B cell (primary cell): ENCODE results near the gene PRLHR. TPM values are rescaled to one million over a fixed set of nuclear protein-coding genes. Genes with fewer than 3 reads are reported as not detected.

Experiments
- ATAC-seq: fragments of 200-7000 bp; cut with Tn5 transposase; one replicate; pipeline ENCODE4 v1.10.0; 2021; ENCODE audit warnings: low read depth, mild to moderate bottlenecking, moderate number of reproducible peaks, moderate library complexity
- CTCF ChIA-PET: fragments of 350-600 bp; sonication (Branson Sonifier 250); formaldehyde crosslinking; loops from one replicate; lab custom pipeline; 2021; ENCODE audit warnings: antibody characterized with exemption, inconsistent platforms; lab: Charles Lee
- POLR2A ChIA-PET: fragments of 350-600 bp; sonication (Branson Sonifier 250); formaldehyde crosslinking; loops from one replicate; lab custom pipeline; 2021; ENCODE audit warnings: antibody characterized with exemption; lab: Charles Lee
- DNase-seq: peaks from one replicate; pipeline ENCODE4 v3.0.0; 2013
- H2AFZ ChIP-seq: 2 replicates; pipeline ENCODE4 v1.6.1; 2012; ENCODE audit warnings: mild to moderate bottlenecking, low read depth, low read length; ENCODE audit not compliant: insufficient read depth, poor library complexity, severe bottlenecking
- H3K27ac ChIP-seq, 2 donors: 1 replicate in 1 of 2; 2 replicates in 1 of 2; pipeline ENCODE4 v1.5.1; 2012 to 2013; ENCODE audit warnings: low read length in 2 of 2, mild to moderate bottlenecking in 2 of 2, moderate library complexity in 1 of 2
- H3K27me3 ChIP-seq, 4 experiments: fragments of 200-600 bp in 1 of 4; sonication (generic) in 1 of 4; replicated peaks in 1 of 4; 1 replicate in 2 of 4; 2 replicates in 2 of 4; pipeline versions ENCODE4 v1.6.1 to v1.7.0; 2013 to 2016; ENCODE audit warnings: low read length in 3 of 4, mild to moderate bottlenecking in 2 of 4, mixed read lengths in 1 of 4, moderate library complexity in 1 of 4; ENCODE audit not compliant: insufficient read depth in 4 of 4, control insufficient read depth in 3 of 4; ENCODE audit errors: control extremely low read depth in 1 of 4
- H3K36me3 ChIP-seq, 2 experiments: replicated peaks in 1 of 2; 1 replicate in 1 of 2; 2 replicates in 1 of 2; pipeline versions ENCODE4 v1.6.1 to v1.7.1; 2013; ENCODE audit warnings: low read length in 1 of 2; ENCODE audit not compliant: insufficient read depth in 2 of 2, control insufficient read depth in 1 of 2; ENCODE audit errors: control extremely low read depth in 1 of 2, extremely low read depth in 1 of 2
- H3K4me1 ChIP-seq, 2 donors: fragments of 200-600 bp in 1 of 2; sonication (generic) in 1 of 2; 1 replicate in 1 of 2; 2 replicates in 1 of 2; pipeline versions ENCODE4 v1.5.1 to v1.6.1; 2013 to 2017; ENCODE audit warnings: low read length in 2 of 2; ENCODE audit not compliant: control insufficient read depth in 2 of 2, insufficient read depth in 2 of 2
- H3K4me2 ChIP-seq: replicated peaks from 2 replicates; pipeline ENCODE3; 2012; ENCODE audit warnings: mild to moderate bottlenecking, low read depth, low read length; ENCODE audit not compliant: poor library complexity, severe bottlenecking
- H3K4me3 ChIP-seq, 5 experiments: fragments of 200-600 bp in 1 of 5; sonication (generic) in 1 of 5; 1 replicate in 3 of 5; 2 replicates in 2 of 5; pipeline versions ENCODE4 v1.5.1 to v1.7.0; 2011 to 2016; ENCODE audit warnings: low read length in 4 of 5, mild to moderate bottlenecking in 4 of 5, low read depth in 2 of 5, control low read depth in 1 of 5, moderate library complexity in 1 of 5; ENCODE audit not compliant: insufficient read depth in 1 of 5; ENCODE audit errors: control extremely low read depth in 1 of 5, extremely low read depth in 1 of 5
- H3K79me2 ChIP-seq: fragments of 200-600 bp; sonication (generic); one replicate; pipeline ENCODE4 v1.6.0; 2016; ENCODE audit warnings: low read length; ENCODE audit not compliant: control insufficient read depth, insufficient read depth
- H3K9ac ChIP-seq: fragments of 200-600 bp; sonication (generic); 2 replicates; pipeline ENCODE4 v1.6.1; 2017; ENCODE audit warnings: mild to moderate bottlenecking, low read length, moderate library complexity
- H3K9me3 ChIP-seq, 3 donors: one replicate each; pipeline versions ENCODE4 v1.6.1 to v1.7.1; 2013; ENCODE audit warnings: low read length in 2 of 3; ENCODE audit not compliant: control insufficient read depth in 2 of 3, insufficient read depth in 1 of 3; ENCODE audit errors: control extremely low read depth in 1 of 3
- H4K20me1 ChIP-seq: 2 replicates; pipeline ENCODE4 v1.6.0; 2012; ENCODE audit warnings: mild to moderate bottlenecking, low read length; ENCODE audit not compliant: insufficient read depth, control insufficient read depth, poor library complexity, severe bottlenecking
- H3K27ac Mint-ChIP-seq: one replicate; pipeline ENCODE4 v1.8.0; 2021; ENCODE audit warnings: mixed read lengths
- H3K27me3 Mint-ChIP-seq: one replicate; pipeline ENCODE4 v1.8.0; 2021; ENCODE audit warnings: mixed read lengths
- H3K4me1 Mint-ChIP-seq: one replicate; pipeline ENCODE4 v1.8.0; 2021; ENCODE audit warnings: mixed read lengths
- H3K4me3 Mint-ChIP-seq: one replicate; pipeline ENCODE4 v1.8.0; 2021; ENCODE audit warnings: mixed read lengths
- H3K9me3 Mint-ChIP-seq: one replicate; pipeline ENCODE4 v1.8.0; 2022; ENCODE audit warnings: mixed read lengths; ENCODE audit not compliant: insufficient read depth
- CTCF ChIP-seq: fragments of 200-600 bp; IDR thresholded peaks from one replicate; pipeline ENCODE4 v1.8.0; 2022; ENCODE audit warnings: antibody characterized with exemption, mild to moderate bottlenecking
- EZH2 ChIP-seq: IDR thresholded peaks from 2 replicates; pipeline ENCODE4 v1.6.1; 2012; ENCODE audit warnings: borderline replicate concordance, low read depth, mild to moderate bottlenecking, moderate library complexity, low read length; ENCODE audit not compliant: insufficient read depth, poor library complexity, severe bottlenecking
- WGBS: methylation state at CpG from one replicate; pipeline ENCODE4 v1.1.5; 2013; ENCODE audit warnings: missing lambda C conversion rate; ENCODE audit not compliant: insufficient coverage; 5-methylcytosine and 5-hydroxymethylcytosine counted together
- intact Hi-C: fragments of 100-400 bp; cut with micrococcal nuclease; formaldehyde crosslinking; loops from one replicate; pipeline ENCODE4 v1.10.0; 2022
- polyA plus RNA-seq: library from polyadenylated mRNA; depleted of rRNA; stranded (reverse); fragments of >200 nt; gene quantifications from 2 replicates; pipeline ENCODE4 v1.2.3, GENCODE V29; 2012
- total RNA-seq, 2 donors: library from RNA; stranded (reverse); fragments of 120-200 nt in 1 of 2; gene quantifications; 1 replicate in 1 of 2; 2 replicates in 1 of 2; pipeline versions ENCODE4 v1.2.3 to v1.2.4, GENCODE V29; 2013 to 2022

Gene PRLHR
- total and polyA plus RNA-seq, 2 donors (not counting 1 experiment from before 2014, with no cell fraction given) = not detected

GRCh38 chr10:118625504-118625903 is 30.1 kb upstream of the PRLHR start:
- intact Hi-C loops = no loop called here
- ATAC-seq = no peak
- Histone ChIP-seq H3K27me3 (peaks cover 0 to 12% (median 0%) of the 10 kb centered on the region in 4 experiments), H3K4me3 (no peak overlapping the region), H4K20me1 (no peaks in the 10 kb centered on the region), H3K4me2 (no peak overlapping the region), H3K9me3 (no peaks in the 10 kb centered on the region), H3K27ac (no peak overlapping the region), H3K36me3 (no peaks in the 10 kb centered on the region), H3K4me1 (no peaks in the 10 kb centered on the region), H2AFZ (no peak overlapping the region), H3K9ac (no peak overlapping the region), H3K79me2 (no peaks in the 10 kb centered on the region)
- POLR2A ChIA-PET = no interaction called here
- Mint-ChIP-seq H3K9me3 (no peaks in the 10 kb centered on the region), H3K27ac (no peak overlapping the region), H3K4me1 (no peaks in the 10 kb centered on the region), H3K4me3 (no peak overlapping the region), H3K27me3 (peaks cover 53% of the 10 kb centered on the region)
- CTCF ChIA-PET = interaction anchor here (1.1 to 1.2 kb wide), 2 partner anchors 10 to 56 kb away, joined by 3 read pairs; no protein-coding TSS in a partner anchor
- 84% methylated on average over 3 of the region's 3 CpGs for WGBS
- TF ChIP-seq EZH2 (no peak), CTCF (no peak)
- DNase-seq = no peak

- Histone ChIP-seq H3K79me2 (no peaks in the 10 kb centered on the region), H3K4me2 (no peak overlapping the region), H3K27ac (no peak overlapping the region), H3K36me3 (no peaks in the 10 kb centered on the region), H3K4me1 (no peaks in the 10 kb centered on the region), H4K20me1 (no peaks in the 10 kb centered on the region), H2AFZ (no peak overlapping the region), H3K9ac (no peak overlapping the region), H3K27me3 (peaks cover 0 to 13% (median 0%) of the 10 kb centered on the region in 4 experiments), H3K4me3 (no peak overlapping the region), H3K9me3 (no peaks in the 10 kb centered on the region)
- ChIA-PET CTCF (interaction anchor here (1.2 kb wide), 1 partner anchor 55 kb away, joined by 3 read pairs; no protein-coding TSS in a partner anchor), POLR2A (no interaction called here)
- Mint-ChIP-seq H3K4me3 (no peak overlapping the region), H3K27ac (no peak overlapping the region), H3K4me1 (no peaks in the 10 kb centered on the region), H3K9me3 (no peaks in the 10 kb centered on the region), H3K27me3 (peaks cover 52% of the 10 kb centered on the region)
- TF ChIP-seq EZH2 (no peak), CTCF (no peak)
- ATAC-seq = no peak
- WGBS = 59% methylated on average over 4 of the region's 5 CpGs
- DNase-seq = no peak
- intact Hi-C loops = no loop called here
These were observed 29.3 kb upstream of the PRLHR start for GRCh38 chr10:118624747-118625146.
